PC-3 (cell line): ENCODE results near the gene WDR7.

Experiments
- EZH2 ChIP-seq: fragments of 300-600 bp; sonication (generic); IDR thresholded peaks from one replicate; pipeline ENCODE4 v1.6.1; 2017; ENCODE audit warnings: antibody characterized with exemption, mild to moderate bottlenecking, low read length; ENCODE audit not compliant: unreplicated experiment
- TF ChIP-seq, protein P1 (sequence below): fragments of 300-600 bp; sonication (generic); conservative IDR thresholded peaks from 2 replicates; pipeline ENCODE4 v1.5.1; 2017; ENCODE audit warnings: antibody characterized with exemption, low read depth, mild to moderate bottlenecking, low read length

- TF ChIP-seq, protein P1, sequence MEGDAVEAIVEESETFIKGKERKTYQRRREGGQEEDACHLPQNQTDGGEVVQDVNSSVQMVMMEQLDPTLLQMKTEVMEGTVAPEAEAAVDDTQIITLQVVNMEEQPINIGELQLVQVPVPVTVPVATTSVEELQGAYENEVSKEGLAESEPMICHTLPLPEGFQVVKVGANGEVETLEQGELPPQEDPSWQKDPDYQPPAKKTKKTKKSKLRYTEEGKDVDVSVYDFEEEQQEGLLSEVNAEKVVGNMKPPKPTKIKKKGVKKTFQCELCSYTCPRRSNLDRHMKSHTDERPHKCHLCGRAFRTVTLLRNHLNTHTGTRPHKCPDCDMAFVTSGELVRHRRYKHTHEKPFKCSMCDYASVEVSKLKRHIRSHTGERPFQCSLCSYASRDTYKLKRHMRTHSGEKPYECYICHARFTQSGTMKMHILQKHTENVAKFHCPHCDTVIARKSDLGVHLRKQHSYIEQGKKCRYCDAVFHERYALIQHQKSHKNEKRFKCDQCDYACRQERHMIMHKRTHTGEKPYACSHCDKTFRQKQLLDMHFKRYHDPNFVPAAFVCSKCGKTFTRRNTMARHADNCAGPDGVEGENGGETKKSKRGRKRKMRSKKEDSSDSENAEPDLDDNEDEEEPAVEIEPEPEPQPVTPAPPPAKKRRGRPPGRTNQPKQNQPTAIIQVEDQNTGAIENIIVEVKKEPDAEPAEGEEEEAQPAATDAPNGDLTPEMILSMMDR, result no peak
- TF ChIP-seq EZH2, result no peak
Observed at GRCh38 chr18:57026316-57026715, 375.2 kb downstream of the WDR7 start.
